ENCODE results near the gene STXBP2.

- TF ChIP-seq CTCF (IDR thresholded peaks at IDR 0.05): no peak
- TF ChIP-seq EP300 (IDR thresholded peaks at IDR 0.05): no peak
- no peak for TF ChIP-seq POLR2A (IDR thresholded peaks at IDR 0.05)
- TF ChIP-seq POLR2AphosphoS5 (IDR thresholded peaks at IDR 0.05): no peak
Measured at GRCh38 chr19:7677669-7678311, 40.9 kb downstream of the STXBP2 start.
